GM18909 (cell line): ENCODE data around the gene C19orf73.
A peak's percentile ranks its signal among the peaks of the same experiment; 100 is the strongest.
"Not testable (repeated sequence)": the region's sequence is repeated elsewhere in the genome, so short reads cannot be mapped to it uniquely, and the experiment has no call there.

Experiments
- ATAC-seq: cut with Tn5 transposase; IDR thresholded peaks from one replicate; pipeline ENCODE4 v1.9.1; 2021; ENCODE audit warnings: mild to moderate bottlenecking; ENCODE audit not compliant: unreplicated experiment, poor library complexity

C19orf73 gene

GRCh38 chr19:49149652-49150105 is 30.7 kb upstream of the C19orf73 start:
- no peak for ATAC-seq

GRCh38 chr19:49148784-49149651 is 30.1 kb upstream of the C19orf73 start:
- ATAC-seq, result no peak

GRCh38 chr19:49148044-49148682 is 29.2 kb upstream of the C19orf73 start:
- no peak for ATAC-seq

GRCh38 chr19:49146408-49146770 is 27.4 kb upstream of the C19orf73 start:
- ATAC-seq, result not testable (repeated sequence)

GRCh38 chr19:49145573-49146407 is 26.8 kb upstream of the C19orf73 start:
- ATAC-seq, result no peak

GRCh38 chr19:49142866-49143335 is 24.0 kb upstream of the C19orf73 start:
- no peak for ATAC-seq

- ATAC-seq, result no peak
Observed at GRCh38 chr19:49141352-49141751, 22.4 kb upstream of the C19orf73 start.

GRCh38 chr19:49140951-49141350 is 22.0 kb upstream of the C19orf73 start:
- no peak for ATAC-seq

GRCh38 chr19:49136771-49137171 is 17.8 kb upstream of the C19orf73 start:
- ATAC-seq, result no peak

- ATAC-seq, result no peak
Observed at GRCh38 chr19:49135686-49136085, 16.7 kb upstream of the C19orf73 start.

GRCh38 chr19:49133621-49134454 is 14.9 kb upstream of the C19orf73 start:
- ATAC-seq, result no peak

- ATAC-seq, result no peak
Observed at GRCh38 chr19:49132974-49133609, 14.1 kb upstream of the C19orf73 start.

- no peak for ATAC-seq
Observed at GRCh38 chr19:49130325-49130724, 11.4 kb upstream of the C19orf73 start.

GRCh38 chr19:49129238-49129583 is 10.3 kb upstream of the C19orf73 start:
- ATAC-seq, result no peak

- ATAC-seq, result no peak
Observed at GRCh38 chr19:49128545-49129237, 9.7 kb upstream of the C19orf73 start.

GRCh38 chr19:49127674-49128544 is 9.0 kb upstream of the C19orf73 start:
- peak; percentile 88 for ATAC-seq

- ATAC-seq, result not testable (repeated sequence)
Observed at GRCh38 chr19:49127225-49127624, 8.3 kb upstream of the C19orf73 start.

GRCh38 chr19:49126575-49126974 is 7.6 kb upstream of the C19orf73 start:
- no peak for ATAC-seq
